Measurements from ENCODE around the gene GNA12.

GNA12 gene

GRCh38 chr7:2795906-2796305 is 48.2 kb downstream of the GNA12 start:
- TF ChIP-seq REST (IDR thresholded peaks at IDR 0.05; ENCODE audit: insufficient read depth in 1 of 2, low read depth in 2 of 2, low read length in 2 of 2) = no peak
- no peak for TF ChIP-seq SIN3A (IDR thresholded peaks at IDR 0.05; ENCODE audit: borderline replicate concordance, insufficient read depth, low read length)
- TF ChIP-seq FOXP2 (optimal IDR thresholded peaks at IDR 0.05; ENCODE audit: borderline replicate concordance, extremely low read depth, extremely low read length, insufficient read depth) = no peak
- no peak for TF ChIP-seq TAF1 (IDR thresholded peaks at IDR 0.05; ENCODE audit: borderline replicate concordance, insufficient read depth, low read length)
- TF ChIP-seq POLR2AphosphoS5 (IDR thresholded peaks at IDR 0.05; ENCODE audit: low read depth, low read length) = no peak

GRCh38 chr7:2794836-2795636 is 49.1 kb downstream of the GNA12 start:
- TF ChIP-seq TAF1 (IDR thresholded peaks at IDR 0.05; ENCODE audit: borderline replicate concordance, insufficient read depth, low read length) = no peak
- no peak for TF ChIP-seq REST (IDR thresholded peaks at IDR 0.05; ENCODE audit: insufficient read depth in 1 of 2, low read depth in 2 of 2, low read length in 2 of 2)
- TF ChIP-seq FOXP2 (optimal IDR thresholded peaks at IDR 0.05; ENCODE audit: borderline replicate concordance, extremely low read depth, extremely low read length, insufficient read depth) = no peak
- TF ChIP-seq POLR2AphosphoS5 (IDR thresholded peaks at IDR 0.05; ENCODE audit: low read depth, low read length) = no peak
- no peak for TF ChIP-seq SIN3A (IDR thresholded peaks at IDR 0.05; ENCODE audit: borderline replicate concordance, insufficient read depth, low read length)

GRCh38 chr7:2792856-2793487 is 51.1 kb downstream of the GNA12 start:
- TF ChIP-seq TAF1 (IDR thresholded peaks at IDR 0.05; ENCODE audit: borderline replicate concordance, insufficient read depth, low read length) = no peak
- TF ChIP-seq SIN3A (IDR thresholded peaks at IDR 0.05; ENCODE audit: borderline replicate concordance, insufficient read depth, low read length) = no peak
- TF ChIP-seq POLR2AphosphoS5 (IDR thresholded peaks at IDR 0.05; ENCODE audit: low read depth, low read length) = no peak
- peak; percentile 73 for TF ChIP-seq FOXP2 (optimal IDR thresholded peaks at IDR 0.05; ENCODE audit: borderline replicate concordance, extremely low read depth, extremely low read length, insufficient read depth)

GRCh38 chr7:2792235-2792634 is 51.9 kb downstream of the GNA12 start:
- TF ChIP-seq FOXP2 (optimal IDR thresholded peaks at IDR 0.05; ENCODE audit: borderline replicate concordance, extremely low read depth, extremely low read length, insufficient read depth) (no peak), SIN3A (IDR thresholded peaks at IDR 0.05; ENCODE audit: borderline replicate concordance, insufficient read depth, low read length) (no peak), POLR2AphosphoS5 (IDR thresholded peaks at IDR 0.05; ENCODE audit: low read depth, low read length) (no peak), TAF1 (IDR thresholded peaks at IDR 0.05; ENCODE audit: borderline replicate concordance, insufficient read depth, low read length) (no peak), REST (IDR thresholded peaks at IDR 0.05; ENCODE audit: insufficient read depth in 1 of 2, low read depth in 2 of 2, low read length in 2 of 2) (no peak)

GRCh38 chr7:2791390-2791789 is 52.7 kb downstream of the GNA12 start:
- no peak for TF ChIP-seq SIN3A (IDR thresholded peaks at IDR 0.05; ENCODE audit: borderline replicate concordance, insufficient read depth, low read length)
- no peak for TF ChIP-seq POLR2AphosphoS5 (IDR thresholded peaks at IDR 0.05; ENCODE audit: low read depth, low read length)
- no peak for TF ChIP-seq FOXP2 (optimal IDR thresholded peaks at IDR 0.05; ENCODE audit: borderline replicate concordance, extremely low read depth, extremely low read length, insufficient read depth)

All from PFSK-1 (cell line).